ENCODE measurements around the gene PRKAG2.

DNA sequence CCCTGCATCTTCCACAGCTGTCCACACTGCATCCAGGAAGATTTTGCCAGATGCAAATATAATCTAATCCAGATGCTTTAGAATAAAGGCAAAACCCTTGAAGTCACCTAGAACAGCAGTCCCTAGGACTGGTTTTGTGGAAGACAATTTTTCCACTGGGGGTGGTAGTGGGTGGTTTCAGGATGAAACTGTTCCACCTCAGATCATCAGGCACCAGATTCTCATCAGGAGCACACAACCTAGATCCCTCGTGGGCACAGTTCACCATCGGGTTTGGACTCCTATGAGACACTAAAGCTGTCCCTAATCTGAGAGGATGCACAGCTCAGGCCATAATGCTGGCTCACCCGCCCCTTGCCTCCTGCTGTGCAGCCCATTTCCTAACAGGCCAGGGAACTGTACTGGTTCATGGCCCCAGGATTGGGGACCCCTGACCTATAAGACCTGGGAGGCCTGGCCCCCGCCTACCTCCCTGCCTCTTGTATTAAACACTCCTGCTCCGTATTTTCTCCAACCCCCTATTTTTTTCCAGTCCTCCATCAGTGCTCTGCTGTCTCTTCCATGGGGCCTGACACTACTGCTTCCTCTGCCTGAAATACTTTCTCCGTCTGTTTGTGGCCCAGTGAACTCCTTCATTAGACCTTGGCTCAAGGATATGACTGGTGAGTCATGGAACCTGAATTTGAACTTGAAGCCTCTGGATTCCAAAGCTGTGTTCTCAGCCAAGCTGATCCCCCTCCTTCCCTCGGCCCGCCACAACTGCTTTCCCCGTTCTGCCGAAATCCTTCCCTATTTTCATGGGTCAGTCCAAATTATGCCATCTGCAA, 277.3 kb downstream of the PRKAG2 start:
- TF ChIP-seq BRD4 (CRISPR knock-in tag; IDR thresholded peaks at IDR 0.05) = no peak
- TF ChIP-seq, protein P1, sequence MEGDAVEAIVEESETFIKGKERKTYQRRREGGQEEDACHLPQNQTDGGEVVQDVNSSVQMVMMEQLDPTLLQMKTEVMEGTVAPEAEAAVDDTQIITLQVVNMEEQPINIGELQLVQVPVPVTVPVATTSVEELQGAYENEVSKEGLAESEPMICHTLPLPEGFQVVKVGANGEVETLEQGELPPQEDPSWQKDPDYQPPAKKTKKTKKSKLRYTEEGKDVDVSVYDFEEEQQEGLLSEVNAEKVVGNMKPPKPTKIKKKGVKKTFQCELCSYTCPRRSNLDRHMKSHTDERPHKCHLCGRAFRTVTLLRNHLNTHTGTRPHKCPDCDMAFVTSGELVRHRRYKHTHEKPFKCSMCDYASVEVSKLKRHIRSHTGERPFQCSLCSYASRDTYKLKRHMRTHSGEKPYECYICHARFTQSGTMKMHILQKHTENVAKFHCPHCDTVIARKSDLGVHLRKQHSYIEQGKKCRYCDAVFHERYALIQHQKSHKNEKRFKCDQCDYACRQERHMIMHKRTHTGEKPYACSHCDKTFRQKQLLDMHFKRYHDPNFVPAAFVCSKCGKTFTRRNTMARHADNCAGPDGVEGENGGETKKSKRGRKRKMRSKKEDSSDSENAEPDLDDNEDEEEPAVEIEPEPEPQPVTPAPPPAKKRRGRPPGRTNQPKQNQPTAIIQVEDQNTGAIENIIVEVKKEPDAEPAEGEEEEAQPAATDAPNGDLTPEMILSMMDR (CRISPR knock-in tag; IDR thresholded peaks at IDR 0.05) = no peak
- TF ChIP-seq CEBPB (IDR thresholded peaks at IDR 0.05; ENCODE audit: borderline replicate concordance, low read depth, low read length) = no peak
- no peak for TF ChIP-seq POLR2A (IDR thresholded peaks at IDR 0.05; ENCODE audit: insufficient read depth in 1 of 2, low read depth in 2 of 2, low read length in 2 of 2)
- TF ChIP-seq RELA (CRISPR knock-in tag; IDR thresholded peaks at IDR 0.05) = no peak
- TF ChIP-seq EP300 (IDR thresholded peaks at IDR 0.05; ENCODE audit: low read depth in 2 of 2, low read length in 2 of 2) = no peak
- TF ChIP-seq EP300 (CRISPR knock-in tag; IDR thresholded peaks at IDR 0.05; ENCODE audit: borderline replicate concordance) = no peak
- TF ChIP-seq KMT2A (CRISPR knock-in tag; IDR thresholded peaks at IDR 0.05) = no peak
- no peak for TF ChIP-seq ZZZ3 (CRISPR knock-in tag; IDR thresholded peaks at IDR 0.05; ENCODE audit: borderline replicate concordance)
- no peak for TF ChIP-seq NFYB (CRISPR knock-in tag; IDR thresholded peaks at IDR 0.05)
